Fibroblast of pulmonary artery (primary cell): ENCODE results near the gene UST.

ENCODE experiments used
- DNase-seq: peaks from one replicate; pipeline ENCODE4 v3.0.0-alpha.2; 2010; ENCODE audit warnings: low read depth
- H3K4me3 ChIP-seq: replicated peaks from 2 replicates; pipeline ENCODE4 v1.5.1; 2011; ENCODE audit warnings: low read depth, mild to moderate bottlenecking, control low read depth, low read length, moderate library complexity
- TF ChIP-seq, protein P1 (sequence below): IDR thresholded peaks from 2 replicates; pipeline ENCODE4 v1.5.1; 2011; ENCODE audit warnings: mild to moderate bottlenecking, control low read depth, low read length, inconsistent platforms; ENCODE audit errors: missing control alignments

Gene UST

DNA sequence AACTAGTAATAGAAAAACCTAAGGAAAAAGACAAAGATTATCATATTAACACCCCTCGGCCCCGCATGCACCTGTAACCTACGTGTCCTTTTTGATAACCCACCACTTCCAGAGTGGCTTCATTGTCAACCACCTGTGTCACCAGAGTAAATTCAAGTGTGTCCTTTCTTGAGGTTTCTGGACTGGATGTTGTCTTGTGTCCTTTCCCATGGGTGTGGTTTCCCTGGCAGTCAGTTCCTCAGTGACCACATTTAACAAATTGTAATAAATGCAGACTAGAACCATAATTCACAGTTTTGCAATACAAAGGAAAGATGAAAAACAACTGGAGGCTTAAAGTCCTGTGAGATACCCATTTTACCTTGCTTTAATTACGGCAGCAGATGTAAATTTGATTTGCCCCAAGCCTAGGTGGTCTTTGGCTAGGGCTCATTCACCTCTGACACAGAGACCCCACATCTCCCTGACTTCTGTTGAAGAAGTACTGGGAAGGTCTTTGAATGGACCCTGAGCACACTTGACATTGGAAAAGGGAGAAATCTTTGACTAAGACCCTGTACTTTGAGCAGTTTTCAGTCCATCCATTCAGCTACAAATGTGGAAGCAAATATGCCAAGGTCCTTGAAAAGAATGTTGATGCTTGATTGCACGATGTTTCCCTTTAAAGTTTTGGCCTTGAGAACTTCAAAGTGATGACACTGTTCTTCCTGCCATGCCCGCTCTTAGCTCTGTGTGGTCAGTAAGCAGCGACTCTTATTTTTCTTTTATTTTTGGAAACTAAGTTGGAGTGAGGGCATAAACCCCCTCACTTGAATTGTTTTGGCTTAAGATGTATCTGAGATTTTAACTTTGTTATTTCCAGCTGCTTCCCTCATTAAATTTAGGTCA, 232.4 kb downstream of the UST start:
- no peak for DNase-seq
- no peak overlapping the region for H3K4me3 ChIP-seq
- TF ChIP-seq, protein P1, sequence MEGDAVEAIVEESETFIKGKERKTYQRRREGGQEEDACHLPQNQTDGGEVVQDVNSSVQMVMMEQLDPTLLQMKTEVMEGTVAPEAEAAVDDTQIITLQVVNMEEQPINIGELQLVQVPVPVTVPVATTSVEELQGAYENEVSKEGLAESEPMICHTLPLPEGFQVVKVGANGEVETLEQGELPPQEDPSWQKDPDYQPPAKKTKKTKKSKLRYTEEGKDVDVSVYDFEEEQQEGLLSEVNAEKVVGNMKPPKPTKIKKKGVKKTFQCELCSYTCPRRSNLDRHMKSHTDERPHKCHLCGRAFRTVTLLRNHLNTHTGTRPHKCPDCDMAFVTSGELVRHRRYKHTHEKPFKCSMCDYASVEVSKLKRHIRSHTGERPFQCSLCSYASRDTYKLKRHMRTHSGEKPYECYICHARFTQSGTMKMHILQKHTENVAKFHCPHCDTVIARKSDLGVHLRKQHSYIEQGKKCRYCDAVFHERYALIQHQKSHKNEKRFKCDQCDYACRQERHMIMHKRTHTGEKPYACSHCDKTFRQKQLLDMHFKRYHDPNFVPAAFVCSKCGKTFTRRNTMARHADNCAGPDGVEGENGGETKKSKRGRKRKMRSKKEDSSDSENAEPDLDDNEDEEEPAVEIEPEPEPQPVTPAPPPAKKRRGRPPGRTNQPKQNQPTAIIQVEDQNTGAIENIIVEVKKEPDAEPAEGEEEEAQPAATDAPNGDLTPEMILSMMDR = no peak

DNA sequence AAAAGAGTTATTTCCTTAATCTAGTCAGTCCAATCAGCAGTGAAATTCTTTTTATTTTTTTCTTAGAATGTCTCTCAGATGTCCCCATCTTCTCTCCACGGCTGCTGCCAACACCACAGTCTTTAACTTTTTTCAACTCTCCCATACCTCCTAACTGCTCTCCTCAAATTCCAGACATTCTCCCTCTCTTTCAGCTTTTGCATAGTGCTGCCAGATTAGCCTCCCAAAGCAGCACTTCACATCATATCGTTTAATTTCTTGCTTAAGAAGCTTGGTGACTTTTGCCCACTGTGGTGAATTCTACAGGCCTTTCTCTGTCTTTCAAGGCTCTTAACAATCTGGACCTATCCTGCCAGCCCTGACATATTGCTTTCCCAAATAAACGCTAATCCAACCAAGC, 233.4 kb downstream of the UST start:
- peak; percentile 12 for DNase-seq
- TF ChIP-seq, protein P1 = no peak
- no peak overlapping the region for H3K4me3 ChIP-seq

DNA sequence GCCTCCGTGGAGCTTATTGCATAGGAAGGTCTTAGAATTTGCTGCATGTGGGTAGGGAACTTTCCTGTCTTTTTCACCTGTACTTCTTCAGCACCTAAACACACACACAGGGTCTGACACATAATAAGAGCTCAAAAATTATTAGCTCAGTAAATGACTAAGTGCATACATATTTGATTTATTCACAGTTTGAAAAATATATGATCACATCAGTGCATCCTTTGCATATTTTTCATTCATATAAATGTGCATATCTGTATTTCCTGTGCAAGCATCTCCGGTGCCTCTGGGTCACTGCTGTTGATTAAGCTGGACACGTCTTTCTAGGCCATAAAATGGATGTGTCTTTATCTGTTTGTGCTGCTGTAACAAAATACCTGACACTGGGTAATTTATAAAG, 234.7 kb downstream of the UST start:
- no peak overlapping the region for H3K4me3 ChIP-seq
- TF ChIP-seq, protein P1 = no peak
- DNase-seq = no peak

DNA sequence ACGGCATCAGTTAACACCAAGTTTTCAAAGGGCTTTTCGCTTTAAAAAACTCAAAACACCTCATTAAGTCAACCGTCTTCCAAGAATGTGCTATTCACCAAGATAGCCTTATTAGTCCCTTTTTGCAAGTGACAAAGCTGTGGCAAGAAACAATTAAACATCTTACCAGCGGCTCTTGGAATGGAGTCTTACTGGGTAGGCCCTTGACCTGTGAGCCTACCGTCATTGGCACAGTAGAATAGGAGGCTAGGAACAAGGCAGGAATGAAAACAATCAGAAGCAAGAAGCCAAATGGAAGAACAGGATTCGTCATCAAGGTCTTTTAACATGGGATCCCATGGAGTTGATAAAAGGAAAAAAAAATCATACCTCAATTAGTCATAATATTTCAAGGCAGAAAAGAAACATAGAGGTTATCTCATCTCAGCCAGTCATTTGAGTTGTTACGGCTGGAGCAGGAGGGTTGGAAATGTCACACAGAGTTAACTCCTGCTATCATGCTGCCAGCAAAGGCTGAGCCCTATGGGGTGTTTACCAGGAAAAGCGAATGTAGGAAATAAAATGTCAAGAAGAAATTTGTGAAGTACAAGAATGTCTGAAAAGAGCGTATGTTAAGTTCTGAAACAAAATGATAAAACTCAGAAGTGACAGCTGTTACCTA, 236.4 kb downstream of the UST start:
- TF ChIP-seq, protein P1 = no peak
- no peak overlapping the region for H3K4me3 ChIP-seq
- no peak for DNase-seq

DNA sequence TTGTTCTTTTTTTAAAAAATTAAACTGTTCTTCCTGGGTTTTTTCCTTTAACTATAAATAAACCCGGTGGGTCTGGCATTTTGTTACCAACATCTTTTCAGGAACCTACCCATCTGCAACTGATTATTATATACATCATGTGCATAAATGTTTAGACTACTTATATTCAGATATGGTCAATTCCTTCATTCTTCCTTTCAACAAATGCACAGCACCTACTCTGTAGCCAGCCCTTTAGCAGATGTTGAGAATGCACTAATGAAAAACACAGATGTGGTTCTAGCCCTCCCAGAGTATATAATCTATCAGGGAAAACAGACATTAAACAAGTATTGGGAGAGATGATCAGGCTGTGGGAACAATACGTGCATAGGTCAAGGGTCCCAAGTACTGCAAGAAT, 237.1 kb downstream of the UST start:
- DNase-seq = no peak
- no peak overlapping the region for H3K4me3 ChIP-seq
- TF ChIP-seq, protein P1 = no peak

DNA sequence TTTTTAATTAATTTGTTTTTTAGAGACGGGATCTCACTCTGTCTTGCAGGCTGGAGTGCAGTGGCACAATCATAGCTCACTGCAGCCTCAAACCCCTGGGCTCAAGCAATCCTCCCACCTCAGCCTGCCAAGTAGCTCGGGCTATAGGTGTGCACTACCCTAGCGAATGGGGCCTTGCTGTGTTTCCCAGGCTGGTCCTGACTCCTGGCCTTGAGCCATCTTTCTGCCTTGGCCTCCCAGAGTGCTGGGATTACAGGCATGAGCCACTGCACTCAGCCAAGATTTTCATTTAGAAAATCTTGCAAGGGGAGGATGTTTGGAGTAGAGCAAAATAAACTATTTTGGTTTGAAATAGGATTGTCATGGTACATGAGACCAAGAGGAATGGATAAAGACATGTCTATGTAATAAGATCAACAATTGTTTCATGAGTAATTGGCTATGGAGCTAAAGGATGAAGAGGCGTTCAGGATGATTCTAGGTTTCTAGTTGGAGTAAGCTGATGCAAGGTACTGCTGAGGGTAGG, 237.8 kb downstream of the UST start:
- TF ChIP-seq, protein P1 = no peak
- no peak overlapping the region for H3K4me3 ChIP-seq
- no peak for DNase-seq
